GM23338 (cell line): ENCODE data around the gene OXGR1. TPM values are rescaled to one million over a fixed set of nuclear protein-coding genes. Genes with fewer than 3 reads are reported as not detected.

Source experiments
- ATAC-seq: fragments of 200-7000 bp; cut with Tn5 transposase; 3 replicates; pipeline ENCODE4 v1.9.1; 2020
- DNase-seq: peaks from one replicate; pipeline ENCODE4 v3.0.0-alpha.2; 2015; ENCODE audit warnings: low spot score
- H2AFZ ChIP-seq: fragments of 200-600 bp; sonication (generic); 2 replicates; pipeline ENCODE4 v1.8.0; 2016; ENCODE audit warnings: antibody characterized with exemption, mild to moderate bottlenecking, moderate library complexity
- H3F3A ChIP-seq: fragments of 200-600 bp; sonication (generic); replicated peaks from 2 replicates; pipeline ENCODE4 v1.8.0; 2017; ENCODE audit warnings: antibody characterized with exemption, mixed run types, low read depth
- H3K27ac ChIP-seq: fragments of 200-600 bp; sonication (generic); 2 replicates; pipeline ENCODE4 v1.6.1; 2016; ENCODE audit warnings: low read depth
- H3K27me3 ChIP-seq: fragments of 200-600 bp; sonication (generic); 2 replicates; pipeline ENCODE4 v1.8.0; 2016; ENCODE audit warnings: mild to moderate bottlenecking, mixed run types, moderate library complexity; ENCODE audit not compliant: insufficient read depth
- H3K36me3 ChIP-seq: fragments of 200-600 bp; sonication (generic); 2 replicates; pipeline ENCODE4 v1.8.0; 2016; ENCODE audit warnings: mild to moderate bottlenecking; ENCODE audit not compliant: insufficient read depth
- H3K4me1 ChIP-seq: fragments of 200-600 bp; sonication (generic); 2 replicates; pipeline ENCODE4 v1.8.0; 2016; ENCODE audit warnings: mild to moderate bottlenecking, moderate library complexity; ENCODE audit not compliant: insufficient read depth
- H3K4me2 ChIP-seq: fragments of 200-600 bp; sonication (generic); 2 replicates; pipeline ENCODE4 v1.7.1; 2017; ENCODE audit warnings: mixed run types
- H3K4me3 ChIP-seq: fragments of 200-600 bp; sonication (generic); 2 replicates; pipeline ENCODE4 v1.6.1; 2016; ENCODE audit warnings: mixed run types
- H3K79me2 ChIP-seq: fragments of 200-600 bp; sonication (generic); replicated peaks from 2 replicates; pipeline ENCODE4 v1.8.0; 2017; ENCODE audit warnings: mild to moderate bottlenecking; ENCODE audit not compliant: insufficient read depth
- H3K9me2 ChIP-seq: fragments of 200-600 bp; sonication (generic); 2 replicates; pipeline ENCODE4 v1.8.0; 2017; ENCODE audit not compliant: insufficient read depth
- H4K20me1 ChIP-seq: fragments of 200-600 bp; sonication (generic); replicated peaks from 2 replicates; pipeline ENCODE4 v1.8.0; 2017; ENCODE audit warnings: mild to moderate bottlenecking; ENCODE audit not compliant: insufficient read depth
- H3K27ac Mint-ChIP-seq: 2 replicates; pipeline ENCODE4 v1.8.0; 2020; ENCODE audit warnings: inconsistent platforms, mild to moderate bottlenecking, moderate library complexity, mixed read lengths
- H3K27me3 Mint-ChIP-seq: 3 replicates; pipeline ENCODE4 v1.8.0; 2022; ENCODE audit warnings: low read depth, mild to moderate bottlenecking, moderate library complexity, mixed read lengths, inconsistent platforms; ENCODE audit not compliant: insufficient read depth, poor library complexity
- H3K36me3 Mint-ChIP-seq: 3 replicates; pipeline ENCODE4 v1.8.0; 2021; ENCODE audit warnings: low read depth, mild to moderate bottlenecking, inconsistent platforms, moderate library complexity, mixed read lengths
- H3K4me1 Mint-ChIP-seq: 3 replicates; pipeline ENCODE4 v1.8.0; 2020; ENCODE audit warnings: mild to moderate bottlenecking, inconsistent platforms, mixed read lengths
- H3K4me3 Mint-ChIP-seq: 3 replicates; pipeline ENCODE4 v1.8.0; 2021; ENCODE audit warnings: moderate library complexity, mild to moderate bottlenecking, inconsistent platforms, mixed read lengths
- H3K9me3 Mint-ChIP-seq: 3 replicates; pipeline ENCODE4 v1.8.0; 2020; ENCODE audit warnings: moderate library complexity, mild to moderate bottlenecking, inconsistent platforms, mixed read lengths
- CREB1 ChIP-seq: fragments of 250-450 bp; sonication (Bioruptor Pico); IDR thresholded peaks from 2 replicates; pipeline ENCODE4 v1.5.0; 2020; ENCODE audit warnings: low read depth, mild to moderate bottlenecking, moderate library complexity
- ETS1 ChIP-seq: IDR thresholded peaks from 2 replicates; pipeline ENCODE4 v1.6.1; 2016; ENCODE audit warnings: antibody characterized with exemption
- EZH2 ChIP-seq: fragments of 200-600 bp; sonication (generic); IDR thresholded peaks from one replicate; pipeline ENCODE4 v1.8.0; 2017; ENCODE audit warnings: antibody characterized with exemption, mild to moderate bottlenecking, low read depth; ENCODE audit not compliant: unreplicated experiment
- EZH2phosphoT487 ChIP-seq: fragments of 200-600 bp; sonication (generic); IDR thresholded peaks from one replicate; pipeline ENCODE4 v1.8.1; 2018; ENCODE audit warnings: antibody characterized with exemption; ENCODE audit not compliant: unreplicated experiment
- NANOG ChIP-seq: IDR thresholded peaks from 2 replicates; pipeline ENCODE4 v1.6.1; 2016; ENCODE audit warnings: antibody characterized with exemption, borderline replicate concordance
- POLR2AphosphoS5 ChIP-seq: IDR thresholded peaks from 2 replicates; pipeline ENCODE4 v1.6.1; 2016; ENCODE audit warnings: antibody characterized with exemption, low read depth
- STAT1 ChIP-seq: IDR thresholded peaks from one replicate; pipeline ENCODE4 v1.6.1; 2016; ENCODE audit warnings: antibody characterized with exemption; ENCODE audit not compliant: unreplicated experiment
- ZNF114 ChIP-seq: fragments of 250-450 bp; sonication (Bioruptor Pico); IDR thresholded peaks from 2 replicates; pipeline ENCODE4 v1.5.0; 2020; ENCODE audit warnings: mild to moderate bottlenecking, moderate library complexity
- ZNF462 ChIP-seq: fragments of 250-450 bp; sonication (Bioruptor Pico); IDR thresholded peaks from 2 replicates; pipeline ENCODE4 v1.5.0; 2020; ENCODE audit warnings: mild to moderate bottlenecking, moderate library complexity
- polyA plus RNA-seq: library from polyadenylated mRNA; unstranded; fragments of >200 nt; fragmentation: Nextera tagmentation; extraction: Ambion mirVana; gene quantifications from 2 replicates; pipeline ENCODE4 v1.2.1, GENCODE V29; 2016
- total RNA-seq: library from RNA; depleted of rRNA; stranded (reverse); fragments of >200 nt; shearing (Covaris generic); gene quantifications from 2 replicates; pipeline ENCODE4 v1.2.3, GENCODE V29; 2014

OXGR1 gene
- total and polyA plus RNA-seq, 2 experiments from 2014 or later = 0.29 to 0.80 TPM

GRCh38 chr13:97020194-97020593, 25.9 kb upstream of the OXGR1 start:
- H3K9me2 ChIP-seq = no peaks in the 10 kb centered on the region
- H3K4me3 ChIP-seq = no peak overlapping the region
- no peaks in the 10 kb centered on the region for H3K79me2 ChIP-seq
- H3K27ac ChIP-seq = no peak overlapping the region
- no peaks in the 10 kb centered on the region for H3K4me1 ChIP-seq
- H3K4me2 ChIP-seq = no peak overlapping the region
- no peak overlapping the region for H2AFZ ChIP-seq
- no peaks in the 10 kb centered on the region for H3K27me3 ChIP-seq
- no peaks in the 10 kb centered on the region for H3K36me3 ChIP-seq
- TF ChIP-seq EZH2phosphoT487 (no peak), CREB1 (no peak)
- DNase-seq (no peak), ATAC-seq (no peak)
- no peaks in the 10 kb centered on the region for H4K20me1 ChIP-seq
- no peaks in the 10 kb centered on the region for H3K27me3 Mint-ChIP-seq
- peaks cover 6% of the 10 kb centered on the region; the same call in 2 of the 3 replicates for H3K4me1 Mint-ChIP-seq
- no peaks in the 10 kb centered on the region for H3K36me3 Mint-ChIP-seq
- H3K27ac Mint-ChIP-seq = no peak overlapping the region
- no peaks in the 10 kb centered on the region; the same call in 2 of the 3 replicates for H3K9me3 Mint-ChIP-seq
- H3F3A ChIP-seq = no peaks in the 10 kb centered on the region
- H3K4me3 Mint-ChIP-seq = no peak overlapping the region

GRCh38 chr13:97019236-97019635, 25.0 kb upstream of the OXGR1 start:
- Mint-ChIP-seq H3K36me3 (no peaks in the 10 kb centered on the region), H3K27ac (no peak overlapping the region), H3K4me3 (no peak overlapping the region), H3K4me1 (peaks cover 6% of the 10 kb centered on the region; the same call in 2 of the 3 replicates), H3K9me3 (no peaks in the 10 kb centered on the region), H3K27me3 (no peaks in the 10 kb centered on the region)
- no peak for ATAC-seq
- no peak for DNase-seq
- Histone ChIP-seq H3K9me2 (no peaks in the 10 kb centered on the region), H3K79me2 (no peaks in the 10 kb centered on the region), H3K27ac (no peak overlapping the region), H2AFZ (no peak overlapping the region), H3K4me3 (no peak overlapping the region), H3F3A (no peaks in the 10 kb centered on the region), H3K4me2 (no peak overlapping the region), H3K36me3 (no peaks in the 10 kb centered on the region), H3K4me1 (no peaks in the 10 kb centered on the region), H3K27me3 (no peaks in the 10 kb centered on the region), H4K20me1 (no peaks in the 10 kb centered on the region)
- no peak for TF ChIP-seq ZNF462
- no peak for TF ChIP-seq ETS1
- no peak for TF ChIP-seq EZH2
- TF ChIP-seq STAT1 = no peak
- no peak for TF ChIP-seq NANOG
- no peak for TF ChIP-seq POLR2AphosphoS5
- no peak for TF ChIP-seq EZH2phosphoT487
- TF ChIP-seq ZNF114 (CRISPR knock-in tag) = no peak
